Activated CD8-positive, alpha-beta T cell treated with anti-CD3 and anti-CD28 coated beads for 36 hours (primary cell): ENCODE measurements around the gene IGFBP6. TPM values are rescaled to one million over a fixed set of nuclear protein-coding genes. Genes with fewer than 3 reads are reported as not detected.
"Not testable (repeated sequence)": the region's sequence is repeated elsewhere in the genome, so short reads cannot be mapped to it uniquely, and the experiment has no call there.

ENCODE experiments used
- ATAC-seq: fragments of 200-7000 bp; cut with Tn5 transposase; one replicate; pipeline ENCODE4 v1.10.0; 2021; ENCODE audit warnings: mild to moderate bottlenecking, moderate library complexity
- CTCF ChIA-PET: fragments of 350-600 bp; sonication (Branson Sonifier 250); formaldehyde crosslinking; loops from one replicate; lab custom pipeline; 2021; ENCODE audit warnings: antibody characterized with exemption; lab: Charles Lee
- POLR2A ChIA-PET: fragments of 350-600 bp; sonication (Branson Sonifier 250); formaldehyde crosslinking; loops from one replicate; lab custom pipeline; 2021; ENCODE audit warnings: antibody characterized with exemption; lab: Charles Lee
- DNase-seq: peaks from one replicate; pipeline ENCODE4 v3.0.0-alpha.2; 2020
- H3K27ac Mint-ChIP-seq: one replicate; pipeline ENCODE4 v1.8.0; 2021; ENCODE audit warnings: mild to moderate bottlenecking, mixed read lengths
- H3K27me3 Mint-ChIP-seq: one replicate; pipeline ENCODE4 v1.8.0; 2021; ENCODE audit warnings: mixed read lengths
- H3K36me3 Mint-ChIP-seq: one replicate; pipeline ENCODE4 v1.8.0; 2021; ENCODE audit warnings: low read depth, mixed read lengths
- H3K4me1 Mint-ChIP-seq: one replicate; pipeline ENCODE4 v1.8.0; 2021; ENCODE audit warnings: low read depth, mixed read lengths
- H3K4me3 Mint-ChIP-seq: one replicate; pipeline ENCODE4 v1.8.0; 2021; ENCODE audit warnings: mild to moderate bottlenecking, moderate library complexity, mixed read lengths
- H3K9me3 Mint-ChIP-seq: one replicate; pipeline ENCODE4 v1.8.0; 2021; ENCODE audit warnings: mixed read lengths
- CTCF ChIP-seq: fragments of 200-600 bp; IDR thresholded peaks from one replicate; pipeline ENCODE4 v1.8.0; 2022; ENCODE audit warnings: antibody characterized with exemption, mild to moderate bottlenecking
- intact Hi-C: fragments of 100-400 bp; cut with micrococcal nuclease; formaldehyde crosslinking; loops from one replicate; pipeline ENCODE4 v1.10.0; 2022
- total RNA-seq, 2 experiments: library from RNA; stranded (reverse); gene quantifications; one replicate each; pipeline ENCODE4 v1.2.3, GENCODE V29; 2021

The IGFBP6 gene
- total RNA-seq, 2 experiments from 2014 or later: 2.0 to 2.3 TPM

GRCh38 chr12:53090105-53090504 is 7.4 kb upstream of the IGFBP6 start:
- intact Hi-C loops: no loop called here
- CTCF ChIA-PET: interaction anchor here (1.0 to 31.8 kb wide), 4 partner anchors 9 to 205 kb away, joined by 3 to 553 read pairs (median 12); partner anchors contain the start of gene SPRYD3
- no peak overlapping the region for H3K4me3 Mint-ChIP-seq
- no peak for ATAC-seq
- POLR2A ChIA-PET: interaction anchor here (0.9 to 1.1 kb wide), 2 partner anchors 12 to 24 kb away, joined by 3 read pairs; no protein-coding TSS in a partner anchor
- no peaks in the 10 kb centered on the region for H3K27me3 Mint-ChIP-seq
- no peaks in the 10 kb centered on the region for H3K36me3 Mint-ChIP-seq
- DNase-seq: no peak
- no peak for TF ChIP-seq CTCF
- H3K9me3 Mint-ChIP-seq: no peaks in the 10 kb centered on the region
- H3K4me1 Mint-ChIP-seq: peaks cover 3% of the 10 kb centered on the region
- H3K27ac Mint-ChIP-seq: no peak overlapping the region

DNA sequence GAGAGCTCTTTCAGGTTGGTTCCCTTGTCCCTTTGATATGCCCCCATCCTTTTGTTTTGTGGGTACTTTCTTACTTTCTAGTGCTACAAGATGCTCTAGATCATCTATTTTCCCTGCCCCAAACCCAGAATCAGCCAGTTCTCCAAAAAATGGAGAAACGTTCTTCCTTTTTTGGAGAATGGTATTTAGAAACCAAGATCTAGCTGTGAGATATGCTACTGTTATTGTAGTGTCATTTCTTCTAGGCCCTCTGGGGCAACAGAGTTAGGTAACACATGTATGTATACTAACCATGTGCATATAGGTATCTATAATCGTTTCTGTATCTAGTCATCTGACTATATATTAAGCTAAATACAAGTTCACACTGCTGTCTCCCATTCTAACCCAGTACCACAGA is 6.9 kb upstream of the IGFBP6 start:
- no peak for TF ChIP-seq CTCF
- no peak for ATAC-seq

GRCh38 chr12:53091756-53092155 is 5.7 kb upstream of the IGFBP6 start:
- no peak for TF ChIP-seq CTCF
- Mint-ChIP-seq H3K27me3 (no peaks in the 10 kb centered on the region), H3K36me3 (no peaks in the 10 kb centered on the region), H3K9me3 (no peaks in the 10 kb centered on the region), H3K4me3 (no peak overlapping the region), H3K4me1 (peaks cover 7% of the 10 kb centered on the region), H3K27ac (no peak overlapping the region)
- ChIA-PET CTCF (interaction anchor here (4.6 to 31.8 kb wide), 2 partner anchors 12 to 23 kb away, joined by 20 to 553 read pairs; partner anchors contain the start of gene SPRYD3), POLR2A (interaction anchor here (0.6 to 1.1 kb wide), 2 partner anchors 11 to 44 kb away, joined by 3 read pairs; no protein-coding TSS in a partner anchor)
- DNase-seq (no peak), ATAC-seq (no peak)
- intact Hi-C loops: no loop called here

More for the DNA sequence above, 6.9 kb upstream of the IGFBP6 start:
- H3K4me3 Mint-ChIP-seq: no peak overlapping the region
- H3K4me1 Mint-ChIP-seq: peaks cover 3% of the 10 kb centered on the region
- intact Hi-C loops: no loop called here
- H3K9me3 Mint-ChIP-seq: no peaks in the 10 kb centered on the region
- H3K36me3 Mint-ChIP-seq: no peaks in the 10 kb centered on the region
- H3K27ac Mint-ChIP-seq: no peak overlapping the region
- no peak for DNase-seq
- POLR2A ChIA-PET: interaction anchor here (0.8 to 1.1 kb wide), 3 partner anchors 13 to 36 kb away, joined by 3 read pairs; no protein-coding TSS in a partner anchor
- H3K27me3 Mint-ChIP-seq: no peaks in the 10 kb centered on the region
- CTCF ChIA-PET: interaction anchor here (1.0 to 31.8 kb wide), 4 partner anchors 9 to 205 kb away, joined by 3 to 553 read pairs (median 12); partner anchors contain the start of gene SPRYD3

GRCh38 chr12:53093777-53094393 is 3.6 kb upstream of the IGFBP6 start:
- CTCF ChIA-PET: interaction anchor here (0.6 to 31.8 kb wide), 6 partner anchors 8 to 56 kb away, joined by 3 to 553 read pairs (median 4); partner anchors contain the start of genes SOAT2 and SPRYD3
- H3K4me1 Mint-ChIP-seq: peaks cover 22% of the 10 kb centered on the region
- ATAC-seq (no peak), DNase-seq (no peak)
- no peak for TF ChIP-seq CTCF
- no peak overlapping the region for H3K4me3 Mint-ChIP-seq
- no peaks in the 10 kb centered on the region for H3K36me3 Mint-ChIP-seq
- H3K27ac Mint-ChIP-seq: no peak overlapping the region
- POLR2A ChIA-PET: interaction anchor here (1.2 to 1.3 kb wide), 2 partner anchors 9 to 15 kb away, joined by 5 read pairs; partner anchors contain the start of genes SOAT2 and SPRYD3
- H3K27me3 Mint-ChIP-seq: peaks cover 2% of the 10 kb centered on the region
- intact Hi-C loops: no loop called here
- no peaks in the 10 kb centered on the region for H3K9me3 Mint-ChIP-seq

GRCh38 chr12:53094394-53094787 is 3.1 kb upstream of the IGFBP6 start:
- Mint-ChIP-seq H3K4me3 (no peak overlapping the region), H3K9me3 (no peaks in the 10 kb centered on the region), H3K4me1 (peaks cover 27% of the 10 kb centered on the region), H3K36me3 (no peaks in the 10 kb centered on the region), H3K27me3 (peaks cover 2% of the 10 kb centered on the region), H3K27ac (no peak overlapping the region)
- DNase-seq (no peak), ATAC-seq (no peak)
- intact Hi-C loops: no loop called here
- ChIA-PET CTCF (interaction anchor here (0.6 to 31.8 kb wide), 5 partner anchors 8 to 56 kb away, joined by 3 to 553 read pairs (median 4); partner anchors contain the start of genes SOAT2 and SPRYD3), POLR2A (interaction anchor here (1.3 kb wide), 1 partner anchor 9 kb away, joined by 5 read pairs; the partner anchor contains the start of gene SOAT2)
- no peak for TF ChIP-seq CTCF

- H3K27ac Mint-ChIP-seq, H3K27me3 Mint-ChIP-seq, intact Hi-C loops, ATAC-seq, DNase-seq, H3K4me3 Mint-ChIP-seq, POLR2A ChIA-PET, H3K36me3 Mint-ChIP-seq, H3K9me3 Mint-ChIP-seq: not testable (repeated sequence)
- H3K4me1 Mint-ChIP-seq: peaks cover 28% of the 10 kb centered on the region
- CTCF ChIA-PET: interaction anchor here (31.8 kb wide), 1 partner anchor 26 kb away, joined by 553 read pairs; no protein-coding TSS in a partner anchor
These were observed 2.5 kb upstream of the IGFBP6 start for GRCh38 chr12:53094796-53095595.
